ENCODE data around the gene LARP4.
"Not testable (repeated sequence)": the region's sequence is repeated elsewhere in the genome, so short reads cannot be mapped to it uniquely, and the experiment has no call there.

LARP4 gene

GRCh38 chr12:50441763-50442162, 41.1 kb downstream of the LARP4 start:
- H3K14ac ChIP-seq (ENCODE audit: low read length): no peak overlapping the region

GRCh38 chr12:50442178-50442908, 41.7 kb downstream of the LARP4 start:
- DNase-seq: no peak
- WGBS (ENCODE audit: extremely low coverage, insufficient coverage, insufficient read length): no CpG with 5 or more reads among the region's 3 CpGs

More at GRCh38 chr12:50441763-50442162, 41.1 kb downstream of the LARP4 start:
- Histone ChIP-seq H2AFZ (ENCODE audit: insufficient read depth, low read length, poor library complexity) (no peak overlapping the region), H3K4me3 (ENCODE audit: low read depth, low read length) (no peak overlapping the region), H2BK120ac (ENCODE audit: insufficient read depth, low read length, poor library complexity) (no peak overlapping the region), H2BK12ac (ENCODE audit: low read length) (no peak overlapping the region), H2BK5ac (ENCODE audit: low read depth, low read length, poor library complexity) (no peak overlapping the region), H3K18ac (ENCODE audit: low read length) (no peak overlapping the region), H3K4me2 (ENCODE audit: low read length) (no peak overlapping the region), H3K4ac (ENCODE audit: low read depth, low read length) (no peak overlapping the region), H3K27me3 (ENCODE audit: insufficient read depth, low read length) (no peaks in the 10 kb centered on the region), H3K79me2 (ENCODE audit: control insufficient read depth, insufficient read depth, low read length, poor library complexity) (no peaks in the 10 kb centered on the region), H3K4me1 (ENCODE audit: control insufficient read depth in 1 of 2, insufficient read depth in 2 of 2, low read length in 2 of 2) (no peaks in the 10 kb centered on the region), H3K27ac (ENCODE audit: low read depth, low read length) (no peak overlapping the region), H4K91ac (ENCODE audit: low read depth, low read length) (no peak overlapping the region), H2AK5ac (ENCODE audit: low read length) (no peak overlapping the region), H3K9ac (ENCODE audit: low read length) (no peak overlapping the region), H3K9me3 (ENCODE audit: insufficient read depth, low read depth, low read length) (no peaks in the 10 kb centered on the region), H4K12ac (ENCODE audit: low read depth, low read length) (no peak overlapping the region), H3K23ac (ENCODE audit: low read length) (no peak overlapping the region), H3K36me3 (ENCODE audit: control insufficient read depth in 1 of 2, insufficient read depth in 2 of 2, low read length in 2 of 2) (peaks cover 20 to 26% of the 10 kb centered on the region in 2 experiments), H4K8ac (ENCODE audit: low read depth, low read length) (no peak overlapping the region), H3K79me1 (ENCODE audit: low read length) (no peaks in the 10 kb centered on the region)
- WGBS (ENCODE audit: extremely low coverage, insufficient coverage, insufficient read length): no CpG with 5 or more reads among the region's 7 CpGs
- no peak for DNase-seq

GRCh38 chr12:50449671-50450070, 49.0 kb downstream of the LARP4 start:
- not testable (repeated sequence) for H3K9ac ChIP-seq (ENCODE audit: low read length); H2BK5ac ChIP-seq (ENCODE audit: low read depth, low read length, poor library complexity); DNase-seq; H3K4ac ChIP-seq (ENCODE audit: low read depth, low read length); H2AK5ac ChIP-seq (ENCODE audit: low read length); H3K4me3 ChIP-seq (ENCODE audit: low read depth, low read length); H3K4me2 ChIP-seq (ENCODE audit: low read length); H3K14ac ChIP-seq (ENCODE audit: low read length); H2AFZ ChIP-seq (ENCODE audit: insufficient read depth, low read length, poor library complexity); H2BK12ac ChIP-seq (ENCODE audit: low read length); H4K8ac ChIP-seq (ENCODE audit: low read depth, low read length); H3K18ac ChIP-seq (ENCODE audit: low read length); H3K4me1 ChIP-seq (ENCODE audit: control insufficient read depth in 1 of 2, insufficient read depth in 2 of 2, low read length in 2 of 2); H2BK120ac ChIP-seq (ENCODE audit: insufficient read depth, low read length, poor library complexity); H4K12ac ChIP-seq (ENCODE audit: low read depth, low read length); H3K23ac ChIP-seq (ENCODE audit: low read length); H3K79me2 ChIP-seq (ENCODE audit: control insufficient read depth, insufficient read depth, low read length, poor library complexity); H4K91ac ChIP-seq (ENCODE audit: low read depth, low read length); H3K27ac ChIP-seq (ENCODE audit: low read depth, low read length); H3K79me1 ChIP-seq (ENCODE audit: low read length); H3K9me3 ChIP-seq (ENCODE audit: insufficient read depth, low read depth, low read length); H3K27me3 ChIP-seq (ENCODE audit: insufficient read depth, low read length)
- no CpG with 5 or more reads among the region's 5 CpGs for WGBS (ENCODE audit: extremely low coverage, insufficient coverage, insufficient read length)
- peaks cover 11 to 13% of the 10 kb centered on the region in 2 experiments for H3K36me3 ChIP-seq (ENCODE audit: control insufficient read depth in 1 of 2, insufficient read depth in 2 of 2, low read length in 2 of 2)

More at GRCh38 chr12:50442178-50442908, 41.7 kb downstream of the LARP4 start:
- H2AK5ac ChIP-seq (ENCODE audit: low read length): no peak overlapping the region
- no peaks in the 10 kb centered on the region for H3K79me2 ChIP-seq (ENCODE audit: control insufficient read depth, insufficient read depth, low read length, poor library complexity)
- no peak overlapping the region for H2BK12ac ChIP-seq (ENCODE audit: low read length)
- H3K27ac ChIP-seq (ENCODE audit: low read depth, low read length): no peak overlapping the region
- no peak overlapping the region for H3K23ac ChIP-seq (ENCODE audit: low read length)
- H2AFZ ChIP-seq (ENCODE audit: insufficient read depth, low read length, poor library complexity): no peak overlapping the region
- no peaks in the 10 kb centered on the region for H3K4me1 ChIP-seq (ENCODE audit: control insufficient read depth in 1 of 2, insufficient read depth in 2 of 2, low read length in 2 of 2)
- no peak overlapping the region for H3K4me2 ChIP-seq (ENCODE audit: low read length)
- no peak overlapping the region for H4K12ac ChIP-seq (ENCODE audit: low read depth, low read length)
- no peak overlapping the region for H3K4ac ChIP-seq (ENCODE audit: low read depth, low read length)
- no peaks in the 10 kb centered on the region for H3K79me1 ChIP-seq (ENCODE audit: low read length)
- no peaks in the 10 kb centered on the region for H3K27me3 ChIP-seq (ENCODE audit: insufficient read depth, low read length)
- peaks cover 20 to 26% of the 10 kb centered on the region in 2 experiments for H3K36me3 ChIP-seq (ENCODE audit: control insufficient read depth in 1 of 2, insufficient read depth in 2 of 2, low read length in 2 of 2)
- H2BK5ac ChIP-seq (ENCODE audit: low read depth, low read length, poor library complexity): no peak overlapping the region
- no peak overlapping the region for H3K9ac ChIP-seq (ENCODE audit: low read length)
- no peak overlapping the region for H3K14ac ChIP-seq (ENCODE audit: low read length)
- H3K18ac ChIP-seq (ENCODE audit: low read length): no peak overlapping the region
- H4K8ac ChIP-seq (ENCODE audit: low read depth, low read length): no peak overlapping the region
- no peak overlapping the region for H3K4me3 ChIP-seq (ENCODE audit: low read depth, low read length)
- H4K91ac ChIP-seq (ENCODE audit: low read depth, low read length): no peak overlapping the region
- H3K9me3 ChIP-seq (ENCODE audit: insufficient read depth, low read depth, low read length): no peaks in the 10 kb centered on the region
- no peak overlapping the region for H2BK120ac ChIP-seq (ENCODE audit: insufficient read depth, low read length, poor library complexity)

- Histone ChIP-seq H2AFZ (ENCODE audit: insufficient read depth, low read length, poor library complexity) (no peak overlapping the region), H2BK5ac (ENCODE audit: low read depth, low read length, poor library complexity) (no peak overlapping the region), H3K27ac (ENCODE audit: low read depth, low read length) (no peak overlapping the region), H2AK5ac (ENCODE audit: low read length) (no peak overlapping the region), H2BK12ac (ENCODE audit: low read length) (no peak overlapping the region), H3K27me3 (ENCODE audit: insufficient read depth, low read length) (no peaks in the 10 kb centered on the region), H3K36me3 (ENCODE audit: control insufficient read depth in 1 of 2, insufficient read depth in 2 of 2, low read length in 2 of 2) (peaks cover 3 to 11% of the 10 kb centered on the region in 2 experiments), H3K79me1 (ENCODE audit: low read length) (no peaks in the 10 kb centered on the region), H3K18ac (ENCODE audit: low read length) (no peak overlapping the region), H4K8ac (ENCODE audit: low read depth, low read length) (no peak overlapping the region), H3K4me3 (ENCODE audit: low read depth, low read length) (no peak overlapping the region), H3K14ac (ENCODE audit: low read length) (no peak overlapping the region), H2BK120ac (ENCODE audit: insufficient read depth, low read length, poor library complexity) (no peak overlapping the region), H4K91ac (ENCODE audit: low read depth, low read length) (no peak overlapping the region), H3K4ac (ENCODE audit: low read depth, low read length) (no peak overlapping the region), H3K4me2 (ENCODE audit: low read length) (no peak overlapping the region), H3K9ac (ENCODE audit: low read length) (no peak overlapping the region), H3K9me3 (ENCODE audit: insufficient read depth, low read depth, low read length) (no peaks in the 10 kb centered on the region), H4K12ac (ENCODE audit: low read depth, low read length) (no peak overlapping the region), H3K4me1 (ENCODE audit: control insufficient read depth in 1 of 2, insufficient read depth in 2 of 2, low read length in 2 of 2) (no peaks in the 10 kb centered on the region), H3K23ac (ENCODE audit: low read length) (no peak overlapping the region), H3K79me2 (ENCODE audit: control insufficient read depth, insufficient read depth, low read length, poor library complexity) (no peaks in the 10 kb centered on the region)
- WGBS (ENCODE audit: extremely low coverage, insufficient coverage, insufficient read length): no CpG with 5 or more reads among the region's 5 CpGs
- DNase-seq: no peak
Observed at GRCh38 chr12:50452795-50453194, 52.1 kb downstream of the LARP4 start.

All from trophoblast cell (in vitro differentiated cells and primary cell).